ENCODE measurements around the gene DCAF12.

Gene DCAF12

DNA sequence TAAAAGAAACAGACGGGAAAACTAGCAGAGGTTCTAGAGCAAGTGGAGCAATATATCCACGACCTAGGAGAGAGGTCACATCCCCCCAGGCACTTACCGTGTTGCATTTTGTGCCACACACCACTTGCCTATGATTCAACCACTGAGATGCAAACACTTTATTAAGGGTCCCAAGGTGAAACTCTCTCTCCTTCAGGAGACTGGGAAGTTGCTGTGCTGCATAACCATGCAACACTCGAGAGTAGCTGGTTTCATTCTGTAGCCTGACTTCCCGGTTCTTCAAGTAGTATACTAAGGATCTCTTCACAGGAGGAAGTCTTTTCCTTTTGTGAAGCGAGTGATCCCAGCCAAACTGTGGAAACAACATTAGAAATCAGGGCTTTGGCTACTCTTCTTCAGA, 1.6 kb downstream of the DCAF12 start:
- DNase-seq = no peak

- DNase-seq = no peak
Observed at GRCh38 chr9:34124099-34124498, 2.4 kb downstream of the DCAF12 start.

- no peak for DNase-seq
Observed at GRCh38 chr9:34123682-34124081, 2.8 kb downstream of the DCAF12 start.

DNA sequence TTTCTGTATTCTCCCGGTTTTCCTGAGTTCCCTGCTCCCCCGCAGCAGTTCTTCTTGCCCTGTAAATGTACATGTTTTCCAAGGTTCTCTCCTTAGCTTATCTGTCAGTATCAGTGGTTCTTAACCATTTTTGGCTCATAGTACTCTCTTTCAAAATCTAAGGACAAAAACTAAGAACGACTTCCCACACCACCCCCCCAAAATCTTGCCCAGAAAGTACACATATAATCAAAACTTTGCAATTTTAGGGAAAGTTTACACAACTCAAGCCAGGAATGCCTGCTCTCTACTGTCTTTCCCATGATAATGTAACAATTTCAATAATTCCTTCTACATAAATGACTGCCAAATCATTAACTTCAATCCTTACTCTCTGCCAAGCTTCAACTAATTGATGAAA, 4.5 kb downstream of the DCAF12 start:
- no peak for DNase-seq

DNA sequence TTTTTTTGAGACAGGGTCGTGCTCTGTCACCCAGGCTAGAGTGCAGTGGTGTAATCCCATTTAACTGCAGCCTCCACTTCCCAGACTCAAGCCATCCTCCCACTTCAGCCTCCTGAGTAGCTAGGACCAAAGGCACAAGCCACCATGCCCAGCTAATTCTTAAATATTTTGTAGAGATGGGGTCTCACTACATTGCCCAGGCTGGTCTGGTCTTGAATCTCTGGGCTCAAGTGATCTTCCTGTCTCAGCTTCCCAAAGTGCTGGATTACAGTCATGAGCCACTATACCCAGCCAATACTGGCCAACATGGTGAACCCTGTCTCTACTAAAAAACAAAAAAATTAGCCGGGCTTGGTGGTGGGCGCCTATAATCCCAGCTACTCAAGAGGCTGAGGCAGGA, 6.8 kb downstream of the DCAF12 start:
- no peak for DNase-seq

DNA sequence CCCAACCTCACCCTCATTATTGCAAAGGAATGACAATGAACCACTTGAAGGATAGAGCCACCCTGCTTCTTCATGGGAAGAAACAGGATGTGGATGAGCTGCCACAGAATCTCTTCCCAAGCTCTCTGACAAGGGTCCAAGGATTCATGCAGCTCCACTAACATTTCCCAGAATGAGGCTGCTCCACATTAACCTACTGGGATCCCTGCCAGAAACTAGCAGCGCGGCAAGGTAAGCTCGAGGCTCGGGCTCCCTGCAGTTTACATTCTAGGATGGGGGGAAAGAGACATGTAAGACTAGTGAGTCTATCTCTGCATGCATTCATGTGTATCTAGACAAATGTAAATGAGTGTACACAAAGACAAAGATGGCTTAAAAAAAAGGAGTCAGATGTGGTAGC, 12.1 kb downstream of the DCAF12 start:
- DNase-seq = no peak

- no peak for DNase-seq
Observed at GRCh38 chr9:34106110-34106509, 20.4 kb downstream of the DCAF12 start.

DNA sequence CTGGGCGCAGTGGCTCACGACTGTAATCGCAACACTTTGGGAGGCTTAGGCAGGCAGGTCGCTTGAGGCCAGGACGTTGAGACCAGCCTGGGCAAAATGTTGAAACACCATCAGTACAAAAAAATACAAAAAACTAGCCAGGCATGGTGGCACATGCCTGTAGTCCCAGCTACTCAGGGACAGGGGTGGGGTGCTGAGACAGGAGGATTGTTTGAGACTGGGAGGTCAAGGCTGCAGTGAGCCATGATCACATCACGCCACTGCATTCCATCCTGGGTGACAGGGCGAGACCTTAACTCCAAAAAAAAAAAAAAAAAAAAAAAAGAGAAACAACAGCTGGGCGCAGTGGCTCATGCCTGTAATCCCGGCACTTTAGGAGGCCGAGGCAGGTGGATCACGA, 23.7 kb downstream of the DCAF12 start:
- no peak for DNase-seq

- DNase-seq = no peak
Observed at GRCh38 chr9:34098307-34098706, 28.2 kb downstream of the DCAF12 start.

DNA sequence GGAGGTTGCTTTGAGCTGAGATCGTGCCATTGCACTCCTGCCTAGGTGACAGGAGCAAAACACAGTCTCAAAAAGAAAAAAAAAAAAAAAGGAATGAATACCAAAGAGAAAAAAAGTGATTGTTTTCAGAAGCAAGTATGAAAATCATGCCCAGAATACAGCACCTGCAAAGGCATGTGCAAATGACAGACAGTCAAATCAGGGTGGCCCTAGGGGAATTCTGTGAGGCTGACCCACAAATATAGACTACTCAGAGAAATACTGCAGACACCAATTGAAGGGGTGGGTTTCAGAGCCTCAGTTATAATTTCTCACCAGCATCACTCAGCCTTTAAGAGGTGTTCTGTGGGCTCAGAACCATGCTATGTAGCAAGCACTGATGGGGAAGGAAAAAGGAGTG, 28.6 kb downstream of the DCAF12 start:
- no peak for DNase-seq

DNA sequence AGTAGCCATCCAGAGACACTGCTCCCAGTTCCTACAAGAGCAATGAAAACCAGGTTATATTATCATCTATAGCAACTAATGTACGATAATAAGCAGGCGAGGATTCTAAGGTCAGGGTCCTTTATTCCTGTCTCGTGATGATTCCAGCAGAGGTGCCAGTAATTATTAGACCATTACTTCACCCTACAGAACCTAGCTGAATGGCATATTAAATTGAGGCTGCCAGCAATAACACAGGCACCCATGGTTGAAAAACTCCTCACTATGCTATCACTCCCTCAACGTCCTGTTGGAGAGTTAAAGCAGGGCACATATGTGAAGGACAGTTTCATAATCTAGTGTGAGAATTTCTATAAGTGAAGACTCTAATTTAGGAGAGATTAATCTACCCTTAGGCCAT, 29.7 kb downstream of the DCAF12 start:
- DNase-seq = no peak

DNA sequence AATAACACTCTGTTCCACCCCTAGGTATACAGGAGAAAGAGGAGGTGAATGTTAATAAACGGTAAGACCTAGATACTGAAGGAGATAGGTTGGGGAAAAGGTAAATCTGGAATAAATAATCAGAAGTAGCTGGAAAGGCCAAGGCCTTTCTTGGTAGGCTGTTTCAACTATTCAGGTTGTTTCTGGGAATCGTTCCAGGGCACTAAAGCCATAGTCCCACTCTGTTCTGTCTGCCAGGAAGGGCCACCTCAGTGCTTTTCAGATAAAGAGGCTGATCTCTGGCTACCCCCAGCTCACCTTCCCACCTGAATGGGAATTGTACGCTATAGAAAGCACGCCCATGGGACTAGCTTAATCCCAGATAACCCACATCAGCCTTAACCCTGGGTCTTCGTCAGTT, 32.9 kb downstream of the DCAF12 start:
- no peak for DNase-seq

- DNase-seq = no peak
Observed at GRCh38 chr9:34089311-34089710, 37.2 kb downstream of the DCAF12 start.

DNA sequence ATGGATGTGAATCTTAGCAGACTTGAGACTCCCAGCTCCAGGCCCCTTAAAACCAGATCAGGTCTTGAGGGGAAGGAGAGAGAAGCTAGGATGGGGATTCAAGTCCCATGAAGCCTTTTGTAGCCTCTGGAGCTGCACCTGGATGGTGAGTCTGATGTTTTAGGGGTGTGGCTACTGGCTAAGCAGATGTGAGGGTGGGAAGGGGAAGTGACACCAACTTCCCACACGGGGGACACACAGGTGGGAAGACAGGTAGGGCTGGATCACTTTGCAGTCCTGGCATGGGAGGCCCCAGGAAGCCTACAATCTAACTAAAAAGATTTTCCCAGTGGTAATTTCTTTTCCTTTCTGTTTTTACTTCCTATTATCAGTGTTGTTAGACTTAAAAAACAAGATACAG, 39.1 kb downstream of the DCAF12 start:
- DNase-seq = no peak

DNA sequence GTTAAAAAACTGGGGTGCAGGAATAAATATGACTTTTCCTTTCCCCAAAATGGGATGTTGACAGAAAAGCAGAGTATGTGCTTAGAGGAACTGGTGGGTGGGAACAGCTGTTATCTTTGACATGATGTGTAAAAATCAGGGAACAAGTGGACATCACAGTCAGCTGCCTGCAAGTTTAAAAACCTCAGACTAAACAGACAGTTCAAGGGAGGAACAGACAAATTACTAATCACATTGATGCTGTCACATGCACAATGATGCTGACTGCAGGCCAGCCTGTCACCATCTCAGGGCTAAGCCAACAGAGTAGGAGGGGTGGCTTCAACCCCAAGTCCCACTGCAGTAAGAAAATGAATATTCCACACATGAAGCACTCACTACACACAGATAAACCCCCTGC, 39.6 kb downstream of the DCAF12 start:
- no peak for DNase-seq

- no peak for DNase-seq
Observed at GRCh38 chr9:34085581-34086500, 40.7 kb downstream of the DCAF12 start.

GRCh38 chr9:34084562-34084961, 41.9 kb downstream of the DCAF12 start:
- DNase-seq = no peak

GRCh38 chr9:34079181-34079580, 47.3 kb downstream of the DCAF12 start:
- DNase-seq = no peak

GRCh38 chr9:34072868-34073590, 53.5 kb downstream of the DCAF12 start:
- no peak for DNase-seq

GRCh38 chr9:34072410-34072809, 54.1 kb downstream of the DCAF12 start:
- no peak for DNase-seq

- DNase-seq = no peak
Observed at GRCh38 chr9:34070606-34071324, 55.7 kb downstream of the DCAF12 start.

DNA sequence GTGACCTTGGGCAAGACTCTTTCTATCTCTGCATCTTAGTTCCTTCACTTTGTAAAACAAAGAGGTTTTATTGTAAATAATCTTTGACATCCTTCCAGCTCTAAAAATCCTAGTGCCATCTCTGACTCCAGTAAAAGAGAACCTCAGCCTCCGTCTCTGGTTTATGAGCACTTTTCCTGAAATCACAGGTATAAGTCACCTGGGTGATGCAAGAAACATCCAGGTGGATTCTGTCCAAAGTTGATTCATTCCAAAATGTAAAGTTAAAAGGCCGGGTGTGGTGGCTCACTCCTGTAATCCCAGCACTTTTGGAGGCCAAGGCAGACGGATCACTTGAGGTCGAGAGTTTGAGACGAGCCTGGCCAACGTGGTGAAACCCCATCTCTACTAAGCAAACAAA, 56.7 kb downstream of the DCAF12 start:
- no peak for DNase-seq

DNA sequence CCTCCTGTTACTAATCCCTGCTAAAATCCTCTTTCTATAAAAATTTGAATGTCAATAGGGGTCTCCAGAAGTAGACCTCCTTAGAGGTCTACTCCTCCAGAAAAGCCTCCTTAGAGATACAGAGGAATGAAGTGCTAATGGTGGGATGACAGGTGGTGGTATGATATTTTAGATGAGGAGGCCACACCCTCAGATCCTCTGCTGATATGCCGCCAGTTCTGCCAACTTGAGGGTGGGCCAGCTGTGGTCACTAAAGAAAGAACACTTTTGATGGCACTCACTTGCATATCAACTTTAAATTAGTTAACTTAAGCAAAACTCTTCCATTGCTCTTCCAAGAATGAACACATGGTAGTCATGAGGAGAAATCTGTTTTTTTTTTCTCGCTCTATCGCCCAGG, 61.0 kb downstream of the DCAF12 start:
- DNase-seq = no peak

GRCh38 chr9:34059954-34060353, 66.5 kb downstream of the DCAF12 start:
- no peak for DNase-seq
